HG03060 (cell line): ENCODE data around the gene CYB5D1.

Experiments used
- ATAC-seq: cut with Tn5 transposase; IDR thresholded peaks from one replicate; pipeline ENCODE4 v1.9.1; 2021; ENCODE audit warnings: low read depth, moderate number of reproducible peaks; ENCODE audit not compliant: unreplicated experiment

Gene CYB5D1

GRCh38 chr17:7911116-7911515 lies 53.3 kb downstream of the CYB5D1 start:
- no peak for ATAC-seq
